Measurements from ENCODE around the gene AMOTL2.

DNA sequence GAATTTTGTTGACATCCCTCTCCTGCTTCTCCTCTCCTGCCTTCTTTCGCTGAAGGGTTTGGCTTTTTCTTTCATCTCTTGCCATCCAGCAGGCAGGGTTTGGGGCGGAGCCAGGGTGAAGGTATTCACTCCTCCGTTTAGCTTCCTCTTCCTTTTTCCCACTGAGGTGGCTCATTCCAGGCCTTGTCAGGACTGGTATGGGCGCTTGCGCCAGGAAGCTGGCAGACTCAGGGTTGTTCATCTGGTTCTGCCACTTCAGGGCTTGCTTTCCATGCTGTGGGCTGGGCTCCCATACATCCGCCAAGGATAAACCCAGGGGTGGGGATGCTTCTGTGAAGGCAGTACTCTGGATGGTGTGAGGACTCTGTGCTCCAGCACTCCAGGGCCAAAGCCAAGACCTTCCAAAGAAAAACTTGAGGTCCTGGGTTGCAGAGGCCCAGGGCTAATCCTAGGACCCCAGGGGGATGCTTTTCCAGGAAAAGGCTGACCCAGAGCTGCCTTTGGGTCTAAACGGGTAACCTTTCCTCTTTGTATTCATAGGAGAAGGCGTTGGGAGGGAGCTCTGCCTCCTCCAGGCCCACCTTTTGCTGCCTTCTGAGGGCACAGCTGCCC lies 7.7 kb upstream of the AMOTL2 start:
- no peak for TF ChIP-seq ZBTB12 (CRISPR knock-in tag; IDR thresholded peaks at IDR 0.05)
- TF ChIP-seq JUN (IDR thresholded peaks at IDR 0.05; ENCODE audit: borderline replicate concordance, low read depth, low read length), result no peak
- TF ChIP-seq JUN (CRISPR knock-in tag; IDR thresholded peaks at IDR 0.05; ENCODE audit: borderline replicate concordance), result no peak
- no peak for TF ChIP-seq CEBPB (tag; IDR thresholded peaks at IDR 0.05)
- no peak for TF ChIP-seq POU5F1 (IDR thresholded peaks at IDR 0.05; ENCODE audit: borderline replicate concordance, low read depth, low read length, partially characterized antibody)
- no peak for TF ChIP-seq ZNF197 (CRISPR knock-in tag; IDR thresholded peaks at IDR 0.05; ENCODE audit: low read depth)
- TF ChIP-seq ELF2 (CRISPR knock-in tag; IDR thresholded peaks at IDR 0.05), result no peak
- TF ChIP-seq ZBTB17 (CRISPR knock-in tag; IDR thresholded peaks at IDR 0.05), result no peak
- TF ChIP-seq PTBP1 (IDR thresholded peaks at IDR 0.05; ENCODE audit: low read depth, low read length), result no peak
- TF ChIP-seq, protein P1, sequence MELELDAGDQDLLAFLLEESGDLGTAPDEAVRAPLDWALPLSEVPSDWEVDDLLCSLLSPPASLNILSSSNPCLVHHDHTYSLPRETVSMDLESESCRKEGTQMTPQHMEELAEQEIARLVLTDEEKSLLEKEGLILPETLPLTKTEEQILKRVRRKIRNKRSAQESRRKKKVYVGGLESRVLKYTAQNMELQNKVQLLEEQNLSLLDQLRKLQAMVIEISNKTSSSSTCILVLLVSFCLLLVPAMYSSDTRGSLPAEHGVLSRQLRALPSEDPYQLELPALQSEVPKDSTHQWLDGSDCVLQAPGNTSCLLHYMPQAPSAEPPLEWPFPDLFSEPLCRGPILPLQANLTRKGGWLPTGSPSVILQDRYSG (tag; conservative IDR thresholded peaks at IDR 0.05; ENCODE audit: low read depth), result no peak
- no peak for TF ChIP-seq MAX (CRISPR knock-in tag; IDR thresholded peaks at IDR 0.05)
- TF ChIP-seq PKNOX1 (IDR thresholded peaks at IDR 0.05), result no peak
- TF ChIP-seq, protein P2, sequence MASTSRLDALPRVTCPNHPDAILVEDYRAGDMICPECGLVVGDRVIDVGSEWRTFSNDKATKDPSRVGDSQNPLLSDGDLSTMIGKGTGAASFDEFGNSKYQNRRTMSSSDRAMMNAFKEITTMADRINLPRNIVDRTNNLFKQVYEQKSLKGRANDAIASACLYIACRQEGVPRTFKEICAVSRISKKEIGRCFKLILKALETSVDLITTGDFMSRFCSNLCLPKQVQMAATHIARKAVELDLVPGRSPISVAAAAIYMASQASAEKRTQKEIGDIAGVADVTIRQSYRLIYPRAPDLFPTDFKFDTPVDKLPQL (IDR thresholded peaks at IDR 0.05; ENCODE audit: extremely low read depth, insufficient read length), result no peak
- TF ChIP-seq, protein P3, sequence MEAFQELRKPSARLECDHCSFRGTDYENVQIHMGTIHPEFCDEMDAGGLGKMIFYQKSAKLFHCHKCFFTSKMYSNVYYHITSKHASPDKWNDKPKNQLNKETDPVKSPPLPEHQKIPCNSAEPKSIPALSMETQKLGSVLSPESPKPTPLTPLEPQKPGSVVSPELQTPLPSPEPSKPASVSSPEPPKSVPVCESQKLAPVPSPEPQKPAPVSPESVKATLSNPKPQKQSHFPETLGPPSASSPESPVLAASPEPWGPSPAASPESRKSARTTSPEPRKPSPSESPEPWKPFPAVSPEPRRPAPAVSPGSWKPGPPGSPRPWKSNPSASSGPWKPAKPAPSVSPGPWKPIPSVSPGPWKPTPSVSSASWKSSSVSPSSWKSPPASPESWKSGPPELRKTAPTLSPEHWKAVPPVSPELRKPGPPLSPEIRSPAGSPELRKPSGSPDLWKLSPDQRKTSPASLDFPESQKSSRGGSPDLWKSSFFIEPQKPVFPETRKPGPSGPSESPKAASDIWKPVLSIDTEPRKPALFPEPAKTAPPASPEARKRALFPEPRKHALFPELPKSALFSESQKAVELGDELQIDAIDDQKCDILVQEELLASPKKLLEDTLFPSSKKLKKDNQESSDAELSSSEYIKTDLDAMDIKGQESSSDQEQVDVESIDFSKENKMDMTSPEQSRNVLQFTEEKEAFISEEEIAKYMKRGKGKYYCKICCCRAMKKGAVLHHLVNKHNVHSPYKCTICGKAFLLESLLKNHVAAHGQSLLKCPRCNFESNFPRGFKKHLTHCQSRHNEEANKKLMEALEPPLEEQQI (IDR thresholded peaks at IDR 0.05), result no peak

Data from K562 (cell line).